IPS-18a (cell line): ENCODE results near the gene KCNMB2.

Source experiments
- H3K27ac ChIP-seq: one replicate; pipeline ENCODE4 v1.5.1; 2013; ENCODE audit warnings: low read length
- H3K27me3 ChIP-seq: one replicate; pipeline ENCODE4 v1.6.1; 2013; ENCODE audit warnings: mild to moderate bottlenecking, low read length; ENCODE audit not compliant: control insufficient read depth, insufficient read depth
- H3K36me3 ChIP-seq: one replicate; pipeline ENCODE4 v1.6.1; 2013; ENCODE audit warnings: low read depth, low read length; ENCODE audit not compliant: control insufficient read depth
- H3K4me1 ChIP-seq: one replicate; pipeline ENCODE4 v1.6.1; 2013; ENCODE audit warnings: low read depth, low read length; ENCODE audit not compliant: control insufficient read depth
- H3K4me3 ChIP-seq: one replicate; pipeline ENCODE4 v1.5.1; 2013; ENCODE audit warnings: low read length
- H3K9ac ChIP-seq: one replicate; pipeline ENCODE4 v1.6.1; 2013; ENCODE audit warnings: mild to moderate bottlenecking, low read length, moderate library complexity
- H3K9me3 ChIP-seq: one replicate; pipeline ENCODE4 v1.6.1; 2013; ENCODE audit warnings: low read depth, low read length; ENCODE audit not compliant: control insufficient read depth

The KCNMB2 gene

GRCh38 chr3:178827285-178827856 is 291.1 kb downstream of the KCNMB2 start:
- Histone ChIP-seq H3K27me3 (no peaks in the 10 kb centered on the region), H3K9me3 (no peaks in the 10 kb centered on the region), H3K36me3 (no peaks in the 10 kb centered on the region), H3K27ac (no peak overlapping the region), H3K4me3 (no peak overlapping the region), H3K4me1 (peaks cover 7% of the 10 kb centered on the region), H3K9ac (no peak overlapping the region)

GRCh38 chr3:178833695-178834094 is 297.5 kb downstream of the KCNMB2 start:
- Histone ChIP-seq H3K9me3 (no peaks in the 10 kb centered on the region), H3K4me1 (no peaks in the 10 kb centered on the region), H3K4me3 (no peak overlapping the region), H3K27ac (no peak overlapping the region), H3K27me3 (no peaks in the 10 kb centered on the region), H3K9ac (no peak overlapping the region), H3K36me3 (no peaks in the 10 kb centered on the region)

- H3K9ac ChIP-seq = no peak overlapping the region
- H3K36me3 ChIP-seq = no peaks in the 10 kb centered on the region
- H3K27me3 ChIP-seq = no peaks in the 10 kb centered on the region
- H3K27ac ChIP-seq = no peak overlapping the region
- H3K9me3 ChIP-seq = no peaks in the 10 kb centered on the region
- H3K4me3 ChIP-seq = no peak overlapping the region
- H3K4me1 ChIP-seq = no peaks in the 10 kb centered on the region
Observed at GRCh38 chr3:178835033-178835432, 298.8 kb downstream of the KCNMB2 start.

- H3K4me1 ChIP-seq = no peaks in the 10 kb centered on the region
- H3K9ac ChIP-seq = no peak overlapping the region
- no peak overlapping the region for H3K27ac ChIP-seq
- H3K36me3 ChIP-seq = no peaks in the 10 kb centered on the region
- H3K9me3 ChIP-seq = peaks cover 5% of the 10 kb centered on the region
- H3K27me3 ChIP-seq = no peaks in the 10 kb centered on the region
- no peak overlapping the region for H3K4me3 ChIP-seq
Observed at GRCh38 chr3:178837512-178837911, 301.3 kb downstream of the KCNMB2 start.

GRCh38 chr3:178840586-178840985 is 304.4 kb downstream of the KCNMB2 start:
- Histone ChIP-seq H3K36me3 (no peaks in the 10 kb centered on the region), H3K9me3 (peaks cover 5% of the 10 kb centered on the region)

GRCh38 chr3:178841011-178841410 is 304.8 kb downstream of the KCNMB2 start:
- Histone ChIP-seq H3K27ac (no peak overlapping the region), H3K36me3 (no peaks in the 10 kb centered on the region), H3K9me3 (peaks cover 5% of the 10 kb centered on the region), H3K4me1 (peaks cover 3% of the 10 kb centered on the region), H3K9ac (no peak overlapping the region), H3K4me3 (no peak overlapping the region), H3K27me3 (no peaks in the 10 kb centered on the region)

More at GRCh38 chr3:178840586-178840985, 304.4 kb downstream of the KCNMB2 start:
- peaks cover 3% of the 10 kb centered on the region for H3K4me1 ChIP-seq
- H3K4me3 ChIP-seq = no peak overlapping the region
- H3K27ac ChIP-seq = no peak overlapping the region
- no peak overlapping the region for H3K9ac ChIP-seq
- H3K27me3 ChIP-seq = no peaks in the 10 kb centered on the region

- Histone ChIP-seq H3K9me3 (peaks cover 5% of the 10 kb centered on the region), H3K4me1 (peaks cover 8% of the 10 kb centered on the region), H3K9ac (no peak overlapping the region), H3K36me3 (no peaks in the 10 kb centered on the region), H3K4me3 (no peak overlapping the region), H3K27me3 (no peaks in the 10 kb centered on the region), H3K27ac (no peak overlapping the region)
Observed at GRCh38 chr3:178844916-178845315, 308.7 kb downstream of the KCNMB2 start.

GRCh38 chr3:178845420-178846118 is 309.3 kb downstream of the KCNMB2 start:
- Histone ChIP-seq H3K27ac (no peak overlapping the region), H3K27me3 (no peaks in the 10 kb centered on the region), H3K4me3 (no peak overlapping the region), H3K4me1 (peaks cover 9% of the 10 kb centered on the region), H3K36me3 (no peaks in the 10 kb centered on the region), H3K9me3 (peaks cover 5% of the 10 kb centered on the region), H3K9ac (no peak overlapping the region)

GRCh38 chr3:178847190-178847589 is 311.0 kb downstream of the KCNMB2 start:
- H3K36me3 ChIP-seq = no peaks in the 10 kb centered on the region
- peaks cover 9% of the 10 kb centered on the region for H3K4me1 ChIP-seq
- H3K27me3 ChIP-seq = no peaks in the 10 kb centered on the region
- no peak overlapping the region for H3K9ac ChIP-seq
- H3K9me3 ChIP-seq = no peaks in the 10 kb centered on the region
- no peak overlapping the region for H3K27ac ChIP-seq
- no peak overlapping the region for H3K4me3 ChIP-seq

- Histone ChIP-seq H3K36me3 (no peaks in the 10 kb centered on the region), H3K9me3 (no peaks in the 10 kb centered on the region), H3K27ac (no peak overlapping the region), H3K4me3 (no peak overlapping the region), H3K9ac (no peak overlapping the region), H3K4me1 (peaks cover 9% of the 10 kb centered on the region), H3K27me3 (no peaks in the 10 kb centered on the region)
Observed at GRCh38 chr3:178849199-178849910, 313.1 kb downstream of the KCNMB2 start.

- Histone ChIP-seq H3K36me3 (no peaks in the 10 kb centered on the region), H3K4me3 (no peak overlapping the region), H3K9me3 (no peaks in the 10 kb centered on the region), H3K4me1 (peaks cover 6% of the 10 kb centered on the region), H3K27me3 (no peaks in the 10 kb centered on the region), H3K27ac (no peak overlapping the region), H3K9ac (no peak overlapping the region)
Observed at GRCh38 chr3:178850450-178851190, 314.4 kb downstream of the KCNMB2 start.
